Nephron (organoid): ENCODE results near the gene MPDU1.
A peak's percentile ranks its signal among the peaks of the same experiment; 100 is the strongest.

Experiments
- H3K27ac Mint-ChIP-seq, 3 experiments: 2 replicates each; pipeline ENCODE4 v1.8.0; 2020; ENCODE audit warnings: mixed read lengths in 3 of 3, mild to moderate bottlenecking in 2 of 3, moderate library complexity in 1 of 3
- H3K27me3 Mint-ChIP-seq: 2 replicates; pipeline ENCODE4 v1.8.0; 2021; ENCODE audit warnings: low read depth, mild to moderate bottlenecking, moderate library complexity, mixed read lengths
- H3K36me3 Mint-ChIP-seq: 2 replicates; pipeline ENCODE4 v1.8.0; 2020; ENCODE audit warnings: low read depth, mixed read lengths
- H3K4me1 Mint-ChIP-seq: 2 replicates; pipeline ENCODE4 v1.8.0; 2020; ENCODE audit warnings: mixed read lengths
- H3K4me3 Mint-ChIP-seq, 3 experiments: 2 replicates each; pipeline ENCODE4 v1.8.0; 2020; ENCODE audit warnings: mild to moderate bottlenecking in 3 of 3, mixed read lengths in 3 of 3, moderate library complexity in 2 of 3
- H3K9me3 Mint-ChIP-seq: 2 replicates; pipeline ENCODE4 v1.8.0; 2020; ENCODE audit warnings: mixed read lengths
- TF ChIP-seq, protein P1 (sequence below), 3 experiments: fragments of 200-600 bp; sonication (generic); IDR thresholded peaks; one replicate each; pipeline ENCODE4 v1.5.0; 2021; ENCODE audit warnings: antibody characterized with exemption in 3 of 3; ENCODE audit not compliant: unreplicated experiment in 3 of 3

Gene MPDU1

DNA sequence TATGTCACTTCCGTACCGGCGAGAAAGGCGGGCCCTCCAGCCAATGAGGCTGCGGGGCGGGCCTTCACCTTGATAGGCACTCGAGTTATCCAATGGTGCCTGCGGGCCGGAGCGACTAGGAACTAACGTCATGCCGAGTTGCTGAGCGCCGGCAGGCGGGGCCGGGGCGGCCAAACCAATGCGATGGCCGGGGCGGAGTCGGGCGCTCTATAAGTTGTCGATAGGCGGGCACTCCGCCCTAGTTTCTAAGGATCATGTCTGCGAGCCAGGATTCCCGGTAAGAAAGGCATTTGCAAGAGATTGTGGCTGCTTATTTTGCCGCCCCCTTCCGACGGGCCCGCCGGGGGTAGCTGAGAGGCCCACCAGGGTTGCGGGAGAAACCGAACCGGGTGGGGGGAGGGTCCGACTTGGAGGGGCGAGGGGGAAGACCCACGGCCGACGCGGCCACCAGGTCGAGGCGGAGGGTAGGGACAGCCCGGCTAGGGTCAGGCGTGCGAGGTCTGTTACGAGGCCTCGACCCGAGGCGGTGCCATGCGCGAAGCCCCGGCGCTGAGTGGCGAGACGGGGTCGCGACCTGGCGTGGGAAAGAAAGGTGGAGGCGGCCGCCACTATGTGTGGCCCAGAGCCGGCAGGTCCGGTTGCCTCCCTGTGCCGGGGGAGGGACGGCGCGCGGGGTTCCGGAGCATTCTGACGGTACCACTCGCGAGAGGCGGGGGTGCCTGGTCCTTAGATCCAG is 10.9 kb upstream of the MPDU1 start:
- peak overlapping the region; percentile 99 for H3K27ac Mint-ChIP-seq
- peak overlapping the region; percentile 94 to 99 (median 97) for H3K4me3 Mint-ChIP-seq
- H3K27me3 Mint-ChIP-seq: no peaks in the 10 kb centered on the region
- peaks cover 85% of the 10 kb centered on the region for H3K36me3 Mint-ChIP-seq
- TF ChIP-seq, protein P1, sequence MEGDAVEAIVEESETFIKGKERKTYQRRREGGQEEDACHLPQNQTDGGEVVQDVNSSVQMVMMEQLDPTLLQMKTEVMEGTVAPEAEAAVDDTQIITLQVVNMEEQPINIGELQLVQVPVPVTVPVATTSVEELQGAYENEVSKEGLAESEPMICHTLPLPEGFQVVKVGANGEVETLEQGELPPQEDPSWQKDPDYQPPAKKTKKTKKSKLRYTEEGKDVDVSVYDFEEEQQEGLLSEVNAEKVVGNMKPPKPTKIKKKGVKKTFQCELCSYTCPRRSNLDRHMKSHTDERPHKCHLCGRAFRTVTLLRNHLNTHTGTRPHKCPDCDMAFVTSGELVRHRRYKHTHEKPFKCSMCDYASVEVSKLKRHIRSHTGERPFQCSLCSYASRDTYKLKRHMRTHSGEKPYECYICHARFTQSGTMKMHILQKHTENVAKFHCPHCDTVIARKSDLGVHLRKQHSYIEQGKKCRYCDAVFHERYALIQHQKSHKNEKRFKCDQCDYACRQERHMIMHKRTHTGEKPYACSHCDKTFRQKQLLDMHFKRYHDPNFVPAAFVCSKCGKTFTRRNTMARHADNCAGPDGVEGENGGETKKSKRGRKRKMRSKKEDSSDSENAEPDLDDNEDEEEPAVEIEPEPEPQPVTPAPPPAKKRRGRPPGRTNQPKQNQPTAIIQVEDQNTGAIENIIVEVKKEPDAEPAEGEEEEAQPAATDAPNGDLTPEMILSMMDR (IDR thresholded peaks at IDR 0.05; ENCODE audit: unreplicated experiment in 3 of 3): no peak
- peaks cover 45% of the 10 kb centered on the region for H3K4me1 Mint-ChIP-seq
- peaks cover 2% of the 10 kb centered on the region for H3K9me3 Mint-ChIP-seq

DNA sequence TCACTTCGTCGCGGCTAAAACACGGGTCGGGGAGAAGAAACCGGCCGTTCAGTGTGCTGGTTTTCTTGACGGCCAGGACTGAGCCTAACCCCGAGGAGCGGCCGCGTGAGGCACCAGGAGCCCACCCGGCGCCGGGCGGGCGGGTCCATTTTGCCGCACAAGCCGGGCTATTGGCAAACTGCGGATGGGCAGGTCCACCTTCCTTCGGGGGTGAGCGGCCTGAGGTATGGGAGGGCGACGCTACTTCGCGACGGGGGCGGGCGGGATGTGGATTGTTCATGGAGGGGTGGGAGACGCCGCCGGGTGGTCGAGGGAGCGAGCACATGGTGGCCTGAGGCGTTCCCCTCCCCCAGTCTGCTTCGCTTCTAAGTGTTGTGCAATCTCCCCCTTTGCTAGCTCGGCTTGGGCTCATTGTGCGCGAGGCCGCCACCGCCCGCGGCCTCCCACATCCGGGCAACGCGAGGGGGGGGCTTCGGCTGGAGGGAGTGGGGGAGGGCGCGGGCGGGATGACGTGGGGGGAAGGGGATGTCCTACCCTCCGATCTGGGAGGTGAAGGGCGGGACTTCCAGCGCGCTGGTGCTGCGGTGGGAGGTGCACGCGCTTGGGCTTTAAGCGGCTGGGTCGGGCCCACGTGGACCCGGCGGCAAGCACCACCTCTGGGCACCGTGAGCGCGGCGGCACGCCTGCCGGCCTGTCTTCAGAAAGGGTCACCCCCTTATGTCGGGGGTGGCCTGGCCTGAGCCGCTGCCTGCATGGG is 10.2 kb upstream of the MPDU1 start:
- Mint-ChIP-seq H3K4me1 (peaks cover 49% of the 10 kb centered on the region), H3K4me3 (peak overlapping the region; percentile 94 to 99 (median 97)), H3K36me3 (peaks cover 90% of the 10 kb centered on the region), H3K9me3 (peaks cover 2% of the 10 kb centered on the region), H3K27me3 (no peaks in the 10 kb centered on the region), H3K27ac (peak overlapping the region; percentile 99)
- TF ChIP-seq, protein P1 (IDR thresholded peaks at IDR 0.05; ENCODE audit: unreplicated experiment in 3 of 3): no peak

DNA sequence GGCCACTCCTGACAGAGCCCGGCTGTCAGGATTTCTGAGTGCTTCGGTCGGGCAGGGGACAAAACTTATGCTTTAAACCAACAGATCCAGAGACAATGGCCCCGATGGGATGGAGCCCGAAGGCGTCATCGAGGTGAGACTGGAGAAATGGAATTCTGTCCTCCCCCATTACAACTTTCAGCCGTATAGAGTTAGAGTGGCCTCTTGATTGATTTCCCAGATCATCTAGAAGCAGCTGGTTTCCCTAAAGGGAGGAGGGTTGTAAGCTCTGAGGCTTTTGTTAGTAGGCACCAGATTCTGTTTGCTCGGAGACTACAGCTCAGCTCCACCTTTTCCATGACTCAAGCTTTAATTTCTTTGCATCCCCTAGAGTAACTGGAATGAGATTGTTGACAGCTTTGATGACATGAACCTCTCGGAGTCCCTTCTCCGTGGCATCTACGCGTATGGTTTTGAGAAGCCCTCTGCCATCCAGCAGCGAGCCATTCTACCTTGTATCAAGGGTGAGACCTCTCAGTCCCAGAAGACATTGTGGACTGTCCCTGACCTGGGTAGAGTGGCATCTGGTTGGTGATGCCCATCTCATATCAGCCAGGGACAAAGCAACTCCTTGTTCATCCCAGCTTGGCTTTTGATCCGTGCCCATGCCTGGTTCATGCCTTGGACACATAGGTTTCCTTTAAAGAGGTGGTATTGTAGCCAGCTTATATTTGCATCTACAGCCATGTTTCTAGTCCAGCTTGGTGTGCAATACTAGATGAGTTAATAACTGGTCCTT is 9.3 kb upstream of the MPDU1 start:
- peak overlapping the region; percentile 74 to 99 (median 84) for H3K27ac Mint-ChIP-seq
- TF ChIP-seq, protein P1 (IDR thresholded peaks at IDR 0.05; ENCODE audit: unreplicated experiment in 3 of 3): no peak
- H3K27me3 Mint-ChIP-seq: no peaks in the 10 kb centered on the region
- peaks cover 2% of the 10 kb centered on the region for H3K9me3 Mint-ChIP-seq
- peak overlapping the region; percentile 94 to 99 (median 97) for H3K4me3 Mint-ChIP-seq
- H3K36me3 Mint-ChIP-seq: peaks cover 90% of the 10 kb centered on the region
- peaks cover 57% of the 10 kb centered on the region for H3K4me1 Mint-ChIP-seq

DNA sequence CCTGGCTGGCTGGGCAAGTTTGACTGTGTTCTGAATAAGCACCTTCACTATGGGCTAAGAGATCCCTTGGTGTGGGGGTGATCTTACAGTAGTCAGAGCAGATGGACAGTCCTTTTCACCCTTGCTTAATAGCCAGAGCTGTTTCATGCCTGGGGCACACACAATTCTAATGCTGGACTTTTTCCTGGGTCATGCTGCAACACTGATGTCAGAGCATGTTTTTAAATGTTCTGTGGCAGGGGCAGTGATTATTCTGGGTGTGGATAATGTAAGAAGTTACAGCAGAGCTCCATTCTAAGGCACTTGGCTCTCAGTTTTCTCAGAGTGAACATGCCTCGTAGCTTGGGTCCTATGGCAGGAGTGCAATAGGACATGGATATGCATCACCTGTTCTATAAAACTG is 8.2 kb upstream of the MPDU1 start:
- TF ChIP-seq, protein P1 (IDR thresholded peaks at IDR 0.05; ENCODE audit: unreplicated experiment in 3 of 3): no peak
- H3K4me3 Mint-ChIP-seq: peak overlapping the region; percentile 94 to 99 (median 97)

DNA sequence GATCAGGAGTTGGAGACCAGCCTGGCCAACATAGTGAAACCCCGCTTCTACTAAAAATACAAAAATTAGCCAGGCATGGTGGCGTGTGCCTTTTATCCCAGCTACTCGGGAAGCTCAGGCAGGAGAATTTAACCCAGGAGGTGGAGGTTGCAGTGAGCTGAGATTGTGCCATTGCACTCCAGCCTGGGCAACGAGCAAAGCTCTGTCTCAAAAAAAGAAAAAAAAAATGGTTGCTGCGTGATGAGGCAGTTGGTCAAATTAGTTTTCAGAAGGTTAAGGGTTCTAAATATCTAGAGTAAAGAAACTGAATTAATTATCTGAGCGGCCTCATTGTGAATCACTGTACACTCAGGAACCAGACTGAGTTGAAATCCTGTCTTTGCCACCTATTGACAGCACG is 7.7 kb upstream of the MPDU1 start:
- peaks cover 2% of the 10 kb centered on the region for H3K9me3 Mint-ChIP-seq

More for the DNA sequence above, 8.2 kb upstream of the MPDU1 start:
- Mint-ChIP-seq H3K4me1 (peaks cover 65% of the 10 kb centered on the region), H3K9me3 (peaks cover 2% of the 10 kb centered on the region), H3K27me3 (no peaks in the 10 kb centered on the region), H3K36me3 (peaks cover 86% of the 10 kb centered on the region), H3K27ac (no peak overlapping the region)

More for the DNA sequence above, 7.7 kb upstream of the MPDU1 start:
- TF ChIP-seq, protein P1 (IDR thresholded peaks at IDR 0.05; ENCODE audit: unreplicated experiment in 3 of 3): no peak
- Mint-ChIP-seq H3K27me3 (no peaks in the 10 kb centered on the region), H3K36me3 (peaks cover 82% of the 10 kb centered on the region), H3K27ac (no peak overlapping the region), H3K4me3 (peak overlapping the region; percentile 62 to 99 (median 97)), H3K4me1 (peaks cover 69% of the 10 kb centered on the region)
